Thymus (tissue), 11 donors: Measurements from ENCODE around the gene BCL2A1. TPM values are rescaled to one million over a fixed set of nuclear protein-coding genes. Genes with fewer than 3 reads are reported as not detected.

ENCODE experiments used
- DNase-seq, 9 donors: peaks; one replicate each; pipeline ENCODE4 v3.0.0-alpha.2; 2013; ENCODE audit warnings: low spot score in 9 of 9, low read depth in 6 of 9, missing footprints in 1 of 9
- H3K27ac ChIP-seq, 2 donors: one replicate each; pipeline ENCODE4 v1.5.1; 2013; ENCODE audit warnings: control low read depth in 1 of 2, low read depth in 1 of 2, low read length in 1 of 2, mild to moderate bottlenecking in 1 of 2, moderate library complexity in 1 of 2
- H3K27me3 ChIP-seq, 2 donors: one replicate each; pipeline ENCODE4 v1.5.1; 2013; ENCODE audit warnings: low read length in 1 of 2; ENCODE audit not compliant: control insufficient read depth in 2 of 2, insufficient read depth in 1 of 2
- H3K36me3 ChIP-seq, 2 donors: one replicate each; pipeline ENCODE4 v1.5.1; 2013; ENCODE audit warnings: low read length in 1 of 2, mild to moderate bottlenecking in 1 of 2, moderate library complexity in 1 of 2; ENCODE audit not compliant: control insufficient read depth in 2 of 2, insufficient read depth in 2 of 2
- H3K4me1 ChIP-seq, 2 donors: one replicate each; pipeline ENCODE4 v1.5.1; 2013; ENCODE audit warnings: low read length in 2 of 2; ENCODE audit not compliant: control insufficient read depth in 2 of 2, insufficient read depth in 2 of 2
- H3K4me3 ChIP-seq, 2 donors: one replicate each; pipeline ENCODE4 v1.5.1; 2013; ENCODE audit warnings: low read length in 2 of 2, control low read depth in 1 of 2, mild to moderate bottlenecking in 1 of 2
- H3K9me3 ChIP-seq, 2 donors: one replicate each; pipeline ENCODE4 v1.5.1; 2013; ENCODE audit warnings: low read length in 1 of 2, mild to moderate bottlenecking in 1 of 2; ENCODE audit not compliant: control insufficient read depth in 2 of 2, insufficient read depth in 1 of 2
- WGBS: extraction: QIAGEN DNeasy Blood & Tissue Kit; methylation state at CpG from one replicate; pipeline ENCODE4 v1.1.7; 2013; 5-methylcytosine and 5-hydroxymethylcytosine counted together
- polyA plus RNA-seq: library from polyadenylated mRNA; stranded (reverse); fragments of 200-250 nt; gene quantifications from one replicate; pipeline ENCODE4 v1.2.3, GENCODE V29; 2013
- total RNA-seq: library from RNA; stranded (reverse); fragments of 120-200 nt; gene quantifications from one replicate; pipeline ENCODE4 v1.2.4, GENCODE V29; 2013
- donor health status: healthy.

BCL2A1 gene
- total and polyA plus RNA-seq, 2 donors, result 25.5 to 30.5 TPM

DNA sequence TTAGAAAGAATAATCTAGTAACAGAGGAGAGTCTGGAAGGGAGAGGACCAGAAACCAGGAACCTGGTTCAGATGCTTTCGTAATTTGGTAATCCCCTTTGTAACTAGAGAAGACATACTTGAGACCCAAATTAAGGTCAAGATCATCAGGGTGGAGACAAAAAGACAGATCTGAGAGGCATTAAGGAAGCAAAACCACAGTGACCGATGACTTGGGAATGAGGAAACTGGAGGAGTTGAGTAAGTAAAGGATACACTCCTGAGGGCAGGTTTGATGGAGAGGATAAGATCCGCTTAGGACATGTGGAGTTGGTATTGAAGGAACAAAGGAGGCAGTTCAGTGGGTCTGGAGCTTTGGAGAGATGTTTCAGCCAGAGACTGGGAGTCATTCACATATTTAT, 23.6 kb upstream of the BCL2A1 start:
- no peaks in the 10 kb centered on the region for H3K27me3 ChIP-seq
- no peak for DNase-seq
- H3K4me3 ChIP-seq, result no peak overlapping the region
- 92% methylated on average over 3 of the region's 3 CpGs for WGBS
- no peaks in the 10 kb centered on the region for H3K4me1 ChIP-seq
- no peaks in the 10 kb centered on the region for H3K9me3 ChIP-seq
- no peaks in the 10 kb centered on the region for H3K36me3 ChIP-seq
- H3K27ac ChIP-seq, result no peak overlapping the region

DNA sequence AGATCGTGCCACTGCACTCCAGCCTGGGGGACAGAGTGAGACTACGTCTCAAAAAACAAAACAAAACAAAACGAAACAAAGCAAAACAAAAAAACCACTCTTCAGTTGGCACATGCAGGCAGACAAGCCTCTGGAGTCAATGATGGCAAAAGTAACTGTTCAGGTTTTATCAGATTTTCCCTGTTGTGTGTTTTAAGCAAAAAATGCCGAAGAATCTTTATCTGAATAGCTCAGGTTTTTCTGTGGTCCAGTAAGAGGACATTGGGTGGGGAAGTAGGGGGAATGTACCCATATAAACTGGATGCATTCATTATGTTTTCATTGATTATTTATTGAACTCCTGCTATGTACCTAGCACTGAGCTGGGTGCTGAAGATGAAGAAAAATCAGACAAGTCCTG, 20.8 kb upstream of the BCL2A1 start:
- 72% methylated on average over 4 of the region's 4 CpGs for WGBS

DNA sequence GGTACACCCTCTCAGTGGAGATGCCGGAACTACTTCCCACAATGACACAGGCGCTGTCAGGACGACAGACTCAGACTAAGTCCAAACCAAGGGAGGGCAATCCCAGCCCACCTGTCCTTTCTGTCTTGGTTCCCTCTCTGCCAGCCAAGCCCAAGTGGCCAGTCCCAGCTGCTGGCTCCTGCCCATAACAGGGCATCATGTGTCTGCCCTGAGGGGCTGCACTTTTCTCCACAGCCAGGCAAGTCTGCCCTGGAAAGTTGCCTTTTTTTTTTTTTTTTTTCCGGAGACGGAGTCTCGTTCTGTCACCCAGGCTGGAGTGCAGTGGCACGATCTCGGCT, 20.0 kb upstream of the BCL2A1 start:
- Histone ChIP-seq H3K4me3 (no peak overlapping the region), H3K27me3 (no peaks in the 10 kb centered on the region), H3K9me3 (no peaks in the 10 kb centered on the region), H3K27ac (no peak overlapping the region), H3K4me1 (no peaks in the 10 kb centered on the region), H3K36me3 (no peaks in the 10 kb centered on the region)
- no peak for DNase-seq
- WGBS, result 99% methylated on average over 8 of the region's 8 CpGs

More for the DNA sequence above, 20.8 kb upstream of the BCL2A1 start:
- no peaks in the 10 kb centered on the region for H3K9me3 ChIP-seq
- H3K4me3 ChIP-seq, result no peak overlapping the region
- H3K27ac ChIP-seq, result no peak overlapping the region
- no peaks in the 10 kb centered on the region for H3K27me3 ChIP-seq
- H3K36me3 ChIP-seq, result no peaks in the 10 kb centered on the region
- H3K4me1 ChIP-seq, result no peaks in the 10 kb centered on the region
- no peak for DNase-seq

DNA sequence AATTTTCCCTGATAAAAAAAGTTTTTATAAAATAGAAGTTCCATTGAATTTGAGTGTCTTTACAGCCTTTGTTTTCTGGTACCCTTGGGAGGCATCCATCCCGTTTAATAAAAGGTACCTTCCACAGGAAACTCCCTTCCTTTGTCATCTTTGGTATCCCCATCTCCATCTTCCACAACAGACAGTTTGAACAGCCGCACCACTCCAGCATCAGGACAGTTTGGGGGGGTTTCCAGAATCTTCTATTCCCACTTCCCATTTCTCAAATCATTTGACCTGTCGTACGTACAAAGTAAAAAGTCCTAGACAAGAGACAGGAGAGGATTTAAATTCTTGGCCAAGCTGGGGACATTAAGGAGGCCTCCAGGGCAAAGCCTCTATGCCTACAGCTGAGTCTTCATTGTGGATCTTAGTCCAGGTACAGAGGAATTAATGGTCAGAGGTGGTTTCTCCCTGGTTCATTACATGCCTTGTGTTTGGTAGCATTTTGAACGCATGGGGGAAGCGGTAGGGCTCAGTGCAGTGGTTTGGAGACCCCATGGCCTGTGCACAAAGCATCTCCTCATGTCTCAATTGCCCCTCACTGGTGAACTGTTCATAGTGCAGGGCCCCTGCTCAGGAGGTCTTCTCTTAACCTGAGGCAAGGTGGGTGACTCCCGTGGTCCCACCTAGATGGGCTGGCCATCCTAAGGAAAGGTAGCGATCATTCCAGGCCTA, 19.4 kb upstream of the BCL2A1 start:
- no peaks in the 10 kb centered on the region for H3K9me3 ChIP-seq
- no peaks in the 10 kb centered on the region for H3K36me3 ChIP-seq
- DNase-seq, result no peak
- H3K27ac ChIP-seq, result no peak overlapping the region
- H3K4me1 ChIP-seq, result no peaks in the 10 kb centered on the region
- no peaks in the 10 kb centered on the region for H3K27me3 ChIP-seq
- WGBS, result 93% methylated on average over 8 of the region's 8 CpGs
- H3K4me3 ChIP-seq, result no peak overlapping the region

DNA sequence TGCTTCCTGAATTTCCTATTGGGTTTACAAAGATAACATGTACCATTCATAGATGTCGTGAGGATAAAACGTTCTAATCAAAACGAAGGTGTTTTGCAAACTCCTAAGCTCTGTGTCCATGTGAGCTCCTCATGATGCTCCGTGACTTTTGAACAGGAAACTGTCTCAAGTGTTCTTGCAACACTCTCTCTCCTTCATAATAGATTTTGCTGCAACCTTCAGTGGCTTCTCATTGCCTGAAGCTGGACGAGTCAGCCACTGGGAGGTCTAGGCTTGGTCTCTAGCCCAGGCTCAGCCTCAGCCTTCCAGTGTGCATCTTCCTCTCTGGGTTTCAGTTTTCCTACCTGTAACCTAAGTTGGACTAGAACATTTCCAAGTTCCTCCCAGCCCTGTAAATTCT, 18.7 kb upstream of the BCL2A1 start:
- no peak for DNase-seq

DNA sequence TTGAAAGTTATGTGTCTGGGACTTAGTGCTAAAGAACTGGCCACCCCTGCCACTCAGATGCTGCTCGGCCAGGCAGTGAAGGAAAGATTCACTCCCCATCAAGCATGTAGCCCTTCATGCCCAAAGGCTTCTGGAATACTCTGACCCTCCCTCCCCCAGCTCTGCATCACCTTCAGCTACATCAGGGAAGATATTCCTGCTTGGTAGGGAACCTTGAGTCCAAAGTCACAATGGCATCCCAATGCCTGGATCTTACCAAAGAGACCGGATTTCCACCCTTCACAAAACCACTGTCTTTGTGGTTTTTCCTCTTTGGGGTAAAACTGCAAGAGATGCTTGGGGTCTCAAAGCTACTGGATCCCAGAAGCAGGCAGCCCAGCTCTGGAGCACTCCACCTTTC, 18.2 kb upstream of the BCL2A1 start:
- no peaks in the 10 kb centered on the region for H3K4me1 ChIP-seq
- no peaks in the 10 kb centered on the region for H3K36me3 ChIP-seq
- H3K9me3 ChIP-seq, result no peaks in the 10 kb centered on the region
- H3K27ac ChIP-seq, result no peak overlapping the region
- WGBS, result 94% methylated on average over 2 of the region's 2 CpGs
- H3K4me3 ChIP-seq, result no peak overlapping the region
- H3K27me3 ChIP-seq, result no peaks in the 10 kb centered on the region
- DNase-seq, result no peak

More for the DNA sequence above, 18.7 kb upstream of the BCL2A1 start:
- Histone ChIP-seq H3K36me3 (no peaks in the 10 kb centered on the region), H3K27ac (no peak overlapping the region), H3K27me3 (no peaks in the 10 kb centered on the region), H3K4me1 (no peaks in the 10 kb centered on the region), H3K4me3 (no peak overlapping the region), H3K9me3 (no peaks in the 10 kb centered on the region)
- WGBS, result 78% methylated on average over 5 of the region's 5 CpGs

DNA sequence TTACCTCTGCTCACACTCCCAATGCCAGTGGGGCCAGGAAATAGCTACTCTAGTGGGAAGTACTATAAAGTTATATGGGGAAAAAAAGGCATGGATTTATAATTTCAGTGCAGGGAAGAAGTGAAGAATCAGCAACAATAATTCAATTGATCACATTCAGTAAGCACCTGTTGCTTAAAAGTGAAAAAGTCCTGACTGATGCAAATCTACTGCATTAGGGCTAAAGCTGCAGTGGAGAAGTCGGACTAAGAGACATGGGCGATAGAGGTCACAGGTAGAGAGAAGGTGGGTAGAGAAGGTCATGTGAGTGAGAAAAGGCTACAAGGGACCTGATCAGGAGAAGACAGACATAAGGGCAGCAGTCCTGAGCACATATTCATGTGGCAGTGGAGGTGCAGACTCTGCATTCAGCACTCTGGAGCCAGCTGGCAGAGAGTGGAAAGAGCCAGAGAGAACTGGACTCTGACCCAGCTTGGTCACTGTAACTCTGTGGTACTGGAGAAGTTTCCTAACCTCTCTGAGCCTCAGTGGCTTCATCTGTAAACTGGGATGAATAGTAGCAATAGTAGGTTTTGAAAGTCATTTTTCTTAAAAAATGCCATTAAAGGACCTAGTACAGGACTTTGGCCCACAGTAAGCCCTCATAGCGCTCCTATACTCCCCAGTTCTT, 17.6 kb upstream of the BCL2A1 start:
- Histone ChIP-seq H3K4me1 (no peaks in the 10 kb centered on the region), H3K4me3 (no peak overlapping the region), H3K27me3 (no peaks in the 10 kb centered on the region), H3K36me3 (no peaks in the 10 kb centered on the region), H3K9me3 (no peaks in the 10 kb centered on the region), H3K27ac (no peak overlapping the region)
- no peak for DNase-seq
- WGBS, result 95% methylated on average over 3 of the region's 3 CpGs

DNA sequence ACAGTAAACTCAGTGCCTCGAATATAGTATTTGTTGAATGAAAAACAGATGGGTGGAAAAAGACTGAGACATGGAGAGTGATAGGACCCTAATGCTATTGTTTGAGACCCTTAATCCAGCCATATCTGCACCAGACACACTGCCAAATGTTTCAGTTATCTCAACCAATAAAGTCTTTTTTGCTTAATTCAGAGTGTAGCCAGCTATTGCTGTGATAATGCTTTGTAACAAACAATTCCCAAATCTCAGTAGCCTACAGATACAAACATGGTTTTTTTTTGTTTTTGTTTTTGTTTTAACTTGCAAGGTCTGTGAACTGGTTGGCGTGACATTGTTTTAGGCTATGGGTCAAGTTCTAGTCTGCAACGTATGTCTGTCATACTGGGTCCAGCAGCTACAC, 17.0 kb upstream of the BCL2A1 start:
- Histone ChIP-seq H3K27ac (no peak overlapping the region), H3K9me3 (no peaks in the 10 kb centered on the region), H3K4me1 (no peaks in the 10 kb centered on the region), H3K27me3 (no peaks in the 10 kb centered on the region), H3K36me3 (no peaks in the 10 kb centered on the region), H3K4me3 (no peak overlapping the region)
- DNase-seq, result no peak
- WGBS, result 96% methylated on average over 3 of the region's 3 CpGs

DNA sequence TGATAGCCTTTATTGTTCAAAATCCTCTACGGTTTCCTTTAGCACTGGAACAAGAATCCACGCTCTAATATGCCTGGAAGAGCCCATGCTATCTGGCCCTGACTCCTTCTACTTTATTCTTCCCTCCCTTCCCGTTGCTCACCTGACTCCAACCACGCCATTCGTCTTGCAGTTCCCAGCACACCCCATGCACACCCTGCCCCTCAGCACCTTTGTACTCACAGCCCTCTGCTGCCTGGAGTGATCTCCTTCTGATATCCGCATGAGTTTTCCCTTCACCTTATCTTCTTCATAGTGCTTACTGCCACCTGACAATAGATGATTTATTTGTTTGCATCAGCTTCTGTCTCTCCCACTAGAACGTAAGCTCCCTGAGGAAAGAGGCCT, 16.6 kb upstream of the BCL2A1 start:
- Histone ChIP-seq H3K36me3 (no peaks in the 10 kb centered on the region), H3K4me3 (no peak overlapping the region), H3K9me3 (no peaks in the 10 kb centered on the region), H3K27ac (no peak overlapping the region), H3K4me1 (no peaks in the 10 kb centered on the region), H3K27me3 (no peaks in the 10 kb centered on the region)
- 86% methylated on average over 7 of the region's 7 CpGs for WGBS
- no peak for DNase-seq
